Uterus (tissue), 2 donors: ENCODE results near the gene TMEM267.

Source experiments
- POLR2A ChIP-seq, 2 donors: fragments of 450-650 bp; IDR thresholded peaks; one replicate each; pipeline ENCODE4 v1.6.1; 2016; ENCODE audit warnings: antibody characterized with exemption in 2 of 2, mild to moderate bottlenecking in 1 of 2, moderate library complexity in 1 of 2
- TF ChIP-seq, protein P1 (sequence below), 4 experiments: fragments of 200-600 bp in 2 of 4; fragments of 450-650 bp in 2 of 4; sonication (generic) in 2 of 4; IDR thresholded peaks; one replicate each; pipeline ENCODE4 v1.5.1; 2016 to 2019; ENCODE audit warnings: antibody characterized with exemption in 4 of 4, mild to moderate bottlenecking in 2 of 4, moderate library complexity in 1 of 4

DNA sequence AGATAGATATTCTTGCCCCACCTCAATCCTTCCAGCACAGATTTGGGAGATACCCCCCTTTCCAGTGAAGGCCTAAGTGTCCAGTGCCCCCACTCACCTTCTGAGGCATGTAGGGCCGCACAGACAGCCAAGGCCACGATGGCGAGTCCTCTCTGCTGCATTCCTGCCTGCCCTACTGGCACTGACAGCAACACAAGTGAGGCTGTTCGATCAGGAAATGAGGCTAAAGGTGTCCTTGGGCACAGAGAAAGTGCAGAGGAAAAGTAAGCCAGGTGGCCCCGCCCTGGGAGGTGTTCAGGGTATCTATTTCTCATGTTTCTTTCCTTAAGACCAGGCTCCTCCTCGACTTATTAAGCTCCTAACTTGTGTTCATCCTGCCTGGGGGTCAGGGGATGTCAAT, 71.5 kb downstream of the TMEM267 start, which contains the start of gene CCL28:
- TF ChIP-seq, protein P1, sequence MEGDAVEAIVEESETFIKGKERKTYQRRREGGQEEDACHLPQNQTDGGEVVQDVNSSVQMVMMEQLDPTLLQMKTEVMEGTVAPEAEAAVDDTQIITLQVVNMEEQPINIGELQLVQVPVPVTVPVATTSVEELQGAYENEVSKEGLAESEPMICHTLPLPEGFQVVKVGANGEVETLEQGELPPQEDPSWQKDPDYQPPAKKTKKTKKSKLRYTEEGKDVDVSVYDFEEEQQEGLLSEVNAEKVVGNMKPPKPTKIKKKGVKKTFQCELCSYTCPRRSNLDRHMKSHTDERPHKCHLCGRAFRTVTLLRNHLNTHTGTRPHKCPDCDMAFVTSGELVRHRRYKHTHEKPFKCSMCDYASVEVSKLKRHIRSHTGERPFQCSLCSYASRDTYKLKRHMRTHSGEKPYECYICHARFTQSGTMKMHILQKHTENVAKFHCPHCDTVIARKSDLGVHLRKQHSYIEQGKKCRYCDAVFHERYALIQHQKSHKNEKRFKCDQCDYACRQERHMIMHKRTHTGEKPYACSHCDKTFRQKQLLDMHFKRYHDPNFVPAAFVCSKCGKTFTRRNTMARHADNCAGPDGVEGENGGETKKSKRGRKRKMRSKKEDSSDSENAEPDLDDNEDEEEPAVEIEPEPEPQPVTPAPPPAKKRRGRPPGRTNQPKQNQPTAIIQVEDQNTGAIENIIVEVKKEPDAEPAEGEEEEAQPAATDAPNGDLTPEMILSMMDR (IDR thresholded peaks at IDR 0.05): no peak
- TF ChIP-seq POLR2A (IDR thresholded peaks at IDR 0.05): no peak
